Smooth muscle cell of the brain vasculature (primary cell): ENCODE results near the gene AIMP2.
"Not testable (repeated sequence)": the region's sequence is repeated elsewhere in the genome, so short reads cannot be mapped to it uniquely, and the experiment has no call there.

Experiments
- DNase-seq: peaks from one replicate; pipeline ENCODE4 v3.0.0-alpha.2; 2012; ENCODE audit warnings: low read depth, low spot score

AIMP2 gene

DNA sequence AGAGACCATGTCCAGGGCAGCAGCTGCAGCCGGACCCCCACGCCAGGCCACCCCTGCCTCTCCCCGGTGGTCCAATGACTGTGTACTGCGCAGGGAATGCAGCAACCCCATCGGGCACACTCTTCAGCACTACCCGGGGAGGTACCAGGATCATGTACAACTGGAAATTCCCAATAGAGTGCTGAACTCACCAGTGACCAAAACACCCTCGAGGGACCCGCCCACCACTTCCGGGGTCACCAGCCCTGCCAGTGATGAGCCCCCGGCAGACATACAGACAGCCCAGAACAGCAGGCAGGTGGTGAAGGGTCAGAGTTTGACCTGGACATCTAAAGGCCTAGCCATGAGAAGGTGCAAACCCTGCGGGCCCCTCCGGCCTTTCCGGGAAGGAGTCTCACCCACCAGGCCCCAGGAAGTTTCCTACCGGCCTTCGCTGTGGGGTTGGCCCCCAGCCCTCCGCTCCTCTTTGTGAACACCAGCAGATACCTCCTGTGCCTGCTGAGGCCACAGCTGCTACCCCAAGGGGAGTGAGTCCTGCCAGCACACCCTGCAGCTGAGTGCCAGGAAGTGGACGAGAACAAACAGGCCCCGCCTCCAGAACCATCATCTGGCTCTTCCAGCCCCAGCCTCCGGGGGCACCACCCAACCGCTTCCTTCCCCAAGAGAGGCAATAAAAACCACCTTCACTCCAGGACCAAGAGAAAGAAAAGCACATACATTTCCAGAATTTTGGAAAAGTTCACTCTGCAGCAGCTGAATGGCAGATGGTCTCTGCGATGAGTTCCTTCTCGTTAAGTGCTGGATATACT, 17.1 kb downstream of the AIMP2 start:
- DNase-seq = no peak

DNA sequence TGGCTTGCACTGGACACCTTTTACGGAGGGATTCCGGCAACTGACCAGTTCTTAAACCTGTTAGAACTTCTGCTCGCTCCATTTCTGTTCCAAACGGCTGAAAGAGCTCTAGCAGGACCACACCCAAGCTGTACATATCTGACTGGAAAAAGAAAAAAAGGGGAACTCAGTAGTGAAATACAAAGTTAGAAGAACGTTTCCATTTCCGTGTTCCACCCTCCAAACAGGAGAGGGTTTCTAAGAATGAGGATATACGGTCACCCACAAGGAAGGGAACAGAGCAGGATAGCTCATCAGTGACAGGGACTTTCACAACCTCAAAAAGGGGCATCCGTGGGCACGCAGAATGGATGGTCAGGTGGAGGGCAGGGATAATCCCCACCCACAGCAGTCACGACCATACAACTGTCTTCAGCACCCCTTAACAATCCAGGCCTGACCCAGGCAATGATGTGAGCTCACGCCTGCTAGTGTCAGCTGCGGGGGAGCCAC, 17.8 kb downstream of the AIMP2 start:
- no peak for DNase-seq

DNA sequence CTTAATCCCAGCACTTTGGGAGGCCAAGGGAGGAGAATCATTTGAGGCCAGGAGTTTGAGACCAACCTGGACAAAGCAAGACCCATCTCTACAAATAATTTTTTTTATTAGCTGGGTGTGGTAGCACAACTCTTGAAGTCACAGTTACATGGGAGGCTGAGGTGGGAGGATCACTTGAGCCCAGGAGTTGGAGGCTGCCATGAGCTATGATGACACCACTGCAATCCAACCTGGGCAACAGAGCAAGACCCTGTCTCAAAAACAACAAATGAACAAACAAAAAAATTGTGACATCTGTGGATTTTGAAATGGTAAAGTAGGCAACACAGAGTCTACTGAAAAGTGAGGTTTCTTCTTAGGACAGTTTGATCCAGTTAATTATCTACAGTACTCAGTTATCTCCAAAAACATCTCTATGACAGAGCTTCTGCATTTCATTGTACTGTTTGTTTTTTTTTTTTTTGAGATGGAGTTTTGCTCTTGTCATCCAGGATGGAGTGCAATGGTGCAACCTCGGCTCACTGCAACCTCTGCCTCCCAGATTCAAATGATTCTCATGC, 18.8 kb downstream of the AIMP2 start:
- no peak for DNase-seq

DNA sequence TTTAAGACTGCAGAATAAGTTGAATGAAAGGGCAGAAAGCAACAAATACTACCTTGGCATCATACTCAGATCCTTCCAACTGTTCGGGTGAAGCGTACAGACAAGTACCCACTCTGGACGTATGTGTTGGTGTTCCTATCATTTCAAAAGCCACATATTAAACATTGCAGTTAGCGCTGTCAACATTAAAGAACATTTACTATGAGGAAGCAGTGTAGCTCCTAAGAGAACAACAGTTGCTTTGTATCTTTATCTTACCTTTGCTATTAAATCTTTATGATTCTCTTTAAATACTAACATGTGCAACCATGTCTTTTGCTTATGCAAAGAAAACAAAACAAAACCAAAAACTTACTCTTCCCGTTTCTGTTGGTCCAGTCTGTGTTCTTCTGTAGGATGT, 19.5 kb downstream of the AIMP2 start:
- no peak for DNase-seq

DNA sequence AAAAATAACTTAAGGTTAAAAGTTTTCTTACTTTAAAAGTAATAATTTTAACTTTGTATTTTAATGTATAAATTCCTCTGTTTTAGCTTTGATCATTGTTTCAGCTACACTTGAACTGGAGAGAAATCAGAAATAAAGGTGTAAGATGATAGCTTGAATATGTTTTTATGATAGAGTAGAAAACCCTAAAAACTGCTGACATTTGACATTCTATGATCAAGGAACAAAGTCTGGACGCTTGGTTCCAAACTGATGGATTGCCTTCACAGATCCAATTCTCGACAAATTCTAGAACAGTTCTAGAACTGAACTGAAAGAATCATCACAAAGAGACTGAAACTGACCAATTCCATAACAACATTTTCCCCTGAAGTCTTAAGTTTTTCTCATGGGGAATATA, 21.9 kb downstream of the AIMP2 start, which contains the start of gene ANKRD61:
Gene ANKRD61 (plus strand): TSS at position 389 of the 400 bp plus-strand sequence. CDS start 0 bp downstream, at position 389.
- DNase-seq = no peak

DNA sequence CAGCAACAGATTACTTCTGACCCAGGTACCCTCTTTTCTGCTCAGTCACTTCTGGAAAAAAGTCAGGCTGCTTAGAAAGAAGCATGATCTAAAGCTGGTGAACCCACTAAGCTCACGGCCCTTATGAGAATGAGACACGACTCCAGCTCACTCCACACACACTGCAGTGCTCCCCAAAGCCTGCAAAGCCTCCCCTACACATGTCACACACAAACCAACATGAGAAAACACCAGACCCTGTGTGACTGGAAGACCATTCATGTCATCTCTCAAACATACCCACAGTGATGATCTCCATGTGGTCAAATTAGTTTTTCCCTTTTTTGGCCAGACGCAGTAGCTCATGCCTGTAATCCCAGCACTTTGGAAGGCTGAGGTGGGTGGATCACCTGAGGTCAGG, 22.5 kb downstream of the AIMP2 start:
- DNase-seq = no peak

DNA sequence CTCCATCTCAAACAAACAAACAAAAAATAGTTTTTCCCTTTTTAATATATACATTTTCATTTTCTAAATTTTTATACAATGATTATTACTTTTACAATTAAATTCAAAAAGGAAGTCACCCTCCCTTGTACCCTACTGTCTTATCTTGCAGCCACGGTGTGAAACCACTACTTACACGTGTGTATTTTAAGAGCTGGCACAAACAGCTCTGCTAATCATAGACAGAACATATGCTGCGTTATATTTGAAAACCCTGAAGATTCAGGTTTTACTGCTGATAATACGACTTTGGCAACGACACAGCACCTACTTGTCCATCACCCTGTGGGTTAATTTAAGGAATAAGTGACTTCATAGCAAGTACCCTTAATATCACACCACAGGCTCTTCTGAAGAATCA, 23.1 kb downstream of the AIMP2 start:
- DNase-seq = no peak

DNA sequence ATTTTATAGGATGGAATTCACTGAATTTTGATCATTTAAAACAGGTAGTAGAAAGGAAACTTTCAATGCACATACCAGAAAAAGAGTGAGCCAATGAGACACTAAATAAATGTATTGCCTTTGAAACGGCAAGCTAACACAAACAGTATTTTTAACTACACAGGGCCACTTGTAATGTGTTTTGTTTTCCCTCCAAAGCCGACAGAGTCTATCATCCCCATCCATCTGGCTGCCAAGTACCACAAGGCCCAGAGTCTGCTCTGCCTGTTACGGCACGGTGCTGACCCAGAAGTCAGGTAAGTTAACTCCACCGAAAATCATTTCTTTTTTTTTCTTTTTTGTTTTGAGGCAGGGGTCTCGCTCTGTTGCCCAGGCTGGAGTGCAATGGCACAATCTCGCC, 23.6 kb downstream of the AIMP2 start:
- no peak for DNase-seq

DNA sequence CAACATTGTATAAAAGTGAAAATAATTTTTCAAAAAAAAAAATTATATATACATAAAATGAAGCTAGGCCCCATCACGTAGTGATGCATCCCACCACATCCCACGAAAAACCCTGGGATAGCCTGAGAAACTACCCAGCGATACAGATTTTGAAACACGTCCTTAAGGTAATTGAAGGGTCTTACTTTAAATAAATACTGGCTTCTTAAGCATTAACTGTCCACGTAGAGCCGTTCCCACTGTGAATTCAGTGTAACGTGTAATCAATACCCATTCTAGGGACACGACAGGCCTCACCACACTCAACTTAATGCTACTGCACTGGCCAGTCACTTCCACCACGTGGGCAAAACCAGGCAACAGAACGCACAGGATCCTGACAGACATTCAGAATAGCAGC, 26.1 kb downstream of the AIMP2 start:
- DNase-seq = no peak

DNA sequence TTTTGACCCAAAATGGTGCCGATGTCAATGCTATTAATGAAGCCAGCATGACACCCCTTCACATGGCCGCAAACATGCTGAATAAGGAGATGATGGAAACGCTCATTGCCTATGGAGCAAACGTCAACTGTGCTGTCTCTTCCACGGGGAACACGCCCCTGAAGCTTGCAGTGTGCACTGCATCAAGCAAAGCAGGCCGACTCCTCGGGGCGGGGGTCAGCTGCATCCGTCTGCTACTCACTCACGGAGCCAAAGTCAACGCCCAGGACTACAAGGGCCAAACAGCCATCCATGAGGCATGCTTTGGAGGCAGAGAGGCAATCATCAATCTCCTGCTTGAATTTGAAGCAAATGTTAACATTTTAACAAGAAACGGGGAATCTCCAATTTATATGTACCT, 26.6 kb downstream of the AIMP2 start:
- no peak for DNase-seq

DNA sequence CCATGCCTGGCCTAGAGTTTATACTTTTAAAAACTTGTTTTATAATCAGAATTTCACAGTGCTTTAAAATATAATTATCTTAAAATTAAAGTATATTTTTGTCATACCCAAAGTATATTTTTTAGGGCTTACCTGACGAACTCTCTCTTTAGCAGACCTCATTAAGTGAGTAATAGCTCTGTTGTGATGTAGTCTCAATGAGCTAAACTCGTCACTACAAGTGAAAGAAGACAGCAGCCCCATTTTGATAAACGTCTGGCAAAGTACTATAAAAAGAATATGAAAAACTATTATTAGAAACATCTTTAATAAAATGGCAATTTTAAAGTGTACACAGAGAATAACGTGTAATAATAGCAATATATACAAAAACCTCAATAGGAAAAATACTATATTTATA, 40.7 kb downstream of the AIMP2 start:
- no peak for DNase-seq

DNA sequence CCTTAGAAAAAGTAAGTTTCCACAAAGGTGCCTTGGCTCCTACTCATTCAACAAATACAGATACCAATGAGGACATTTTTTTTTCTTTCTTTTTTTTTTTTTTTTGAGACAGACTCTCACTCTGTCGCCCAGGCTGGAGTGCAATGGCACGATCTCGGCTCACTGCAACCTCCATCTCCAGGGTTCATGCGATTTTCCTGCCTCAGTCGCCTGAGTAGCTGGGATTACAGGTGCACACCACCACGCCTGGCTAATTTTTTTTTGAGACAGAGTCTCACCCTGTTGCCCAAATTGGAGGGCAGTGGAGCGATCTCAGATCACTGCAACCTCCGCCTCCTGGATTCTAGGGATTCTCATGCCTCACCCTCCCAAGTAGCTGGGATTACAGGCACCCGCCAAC, 42.1 kb downstream of the AIMP2 start:
- not testable (repeated sequence) for DNase-seq

DNA sequence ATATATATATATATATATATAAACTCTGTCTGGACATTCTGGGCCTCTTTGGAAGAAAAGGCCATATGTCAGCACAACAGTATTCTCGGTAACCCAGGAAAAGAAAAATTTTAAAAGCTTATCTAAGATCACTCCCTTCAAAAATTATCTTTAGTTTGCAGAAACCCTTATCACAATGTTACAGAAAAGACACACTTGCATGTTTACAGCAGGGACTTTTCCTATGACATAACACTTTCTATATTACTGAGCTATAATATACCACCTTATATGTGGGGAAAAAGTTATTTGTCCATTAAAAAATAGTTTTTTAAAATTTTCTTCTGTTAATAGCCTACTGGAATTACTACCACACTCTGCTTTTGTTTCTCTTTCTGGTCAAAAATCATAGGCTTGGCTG, 47.5 kb downstream of the AIMP2 start:
- no peak for DNase-seq

DNA sequence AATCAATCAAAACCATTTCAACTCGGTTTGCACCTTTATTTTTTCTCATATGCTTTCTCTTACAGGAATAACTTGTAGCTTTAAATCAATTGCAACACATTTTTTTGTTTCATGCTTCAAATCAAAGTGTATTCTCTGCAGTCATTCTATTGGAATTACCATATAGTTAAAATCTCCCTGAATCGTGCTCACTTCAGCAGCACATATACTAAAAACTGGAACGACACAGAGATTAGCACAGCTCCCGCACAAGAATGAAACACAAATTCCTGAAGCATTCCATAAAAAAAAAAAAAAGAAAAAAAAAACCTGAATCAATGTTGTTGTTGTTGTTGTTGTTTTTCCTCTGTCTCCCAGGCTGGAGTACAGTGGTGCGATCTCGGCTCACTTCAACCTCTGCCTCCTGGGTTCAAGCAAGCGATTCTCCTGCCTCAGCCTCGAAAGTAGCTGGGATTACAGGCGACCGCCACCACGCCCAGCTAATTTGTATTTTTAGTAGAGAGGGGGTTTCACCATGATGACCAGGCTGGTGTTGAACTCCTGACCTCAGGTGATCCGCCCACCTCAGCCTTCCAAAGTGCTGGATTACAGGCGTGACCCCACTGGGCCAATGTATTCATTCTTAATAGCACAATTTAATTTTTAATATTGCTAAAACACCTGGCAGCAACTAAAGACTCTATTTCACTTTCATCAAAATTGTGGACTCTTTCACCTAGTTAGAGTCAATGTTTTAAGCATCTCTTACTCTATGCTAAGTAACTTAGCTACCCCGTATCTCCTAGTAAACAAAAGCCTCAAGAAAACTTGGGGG, 48.5 kb downstream of the AIMP2 start:
- no peak for DNase-seq

DNA sequence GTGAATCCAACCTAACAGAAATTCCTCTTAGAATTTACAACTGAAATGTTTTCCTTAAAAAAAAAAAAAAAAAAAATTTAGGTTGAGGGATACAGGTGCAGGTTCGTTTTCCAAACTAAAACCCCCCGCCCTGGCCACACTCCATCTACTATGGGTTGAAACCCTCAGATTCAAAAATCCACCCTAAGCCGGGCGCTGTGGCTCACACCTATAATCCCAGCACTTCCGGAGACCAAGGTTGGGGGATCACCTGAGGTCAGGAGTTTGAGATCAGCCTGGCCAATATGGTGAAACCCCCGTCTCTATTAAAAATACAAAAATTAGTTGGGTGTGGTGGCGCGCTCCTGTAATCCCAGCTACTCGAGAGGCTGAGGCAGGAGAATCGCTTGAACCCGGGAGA, 50.9 kb downstream of the AIMP2 start:
- DNase-seq = not testable (repeated sequence)

DNA sequence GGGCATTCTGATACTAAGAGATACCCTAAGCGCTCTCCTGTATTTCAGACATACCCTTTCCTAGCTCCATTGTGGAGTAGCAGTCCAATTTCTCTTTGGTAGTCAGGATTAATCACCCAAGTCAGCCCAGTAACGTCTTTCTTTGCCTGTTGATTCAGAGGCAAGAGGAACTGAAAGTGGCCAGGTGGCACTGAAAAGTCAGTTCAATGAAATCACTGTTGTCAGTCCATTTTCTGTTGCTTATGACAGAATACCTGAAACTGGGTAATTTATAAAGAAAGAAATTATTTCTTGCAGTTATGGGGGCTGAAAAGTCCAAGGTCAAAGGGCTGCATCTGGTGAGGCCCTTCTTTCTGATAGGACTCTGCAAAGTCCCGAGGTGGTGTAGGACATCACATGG, 62.3 kb downstream of the AIMP2 start:
- no peak for DNase-seq
